GM12878 (cell line): ENCODE measurements around the gene SLC8B1. TPM values are rescaled to one million over a fixed set of nuclear protein-coding genes. Genes with fewer than 3 reads are reported as not detected.
A peak's percentile ranks its signal among the peaks of the same experiment; 100 is the strongest.

ENCODE experiments used
- ATAC-seq: fragments of 200-7000 bp; cut with Tn5 transposase; 3 replicates; pipeline ENCODE4 v1.9.1; 2020; ENCODE audit warnings: mild to moderate bottlenecking, moderate library complexity
- BruUV-seq: library from RNA; stranded (reverse); fragments of 400-500 nt; replicated peaks from 2 replicates; lab custom pipeline; 2021; lab: Mats Ljungman, UMichigan
- CTCF ChIA-PET: fragments of 300-600 bp; sonication (Branson Sonifier 250); formaldehyde crosslinking; extraction: SDS; loops from one replicate; lab custom pipeline; 2021; ENCODE audit warnings: inconsistent platforms; lab: Yijun Ruan, JAX
- POLR2A ChIA-PET: fragments of 350-600 bp; formaldehyde crosslinking; extraction: SDS; loops from one replicate; lab custom pipeline; 2021; ENCODE audit warnings: inconsistent platforms; lab: Charles Lee
- RAD21 ChIA-PET: fragments of 300-600 bp; sonication (Branson Sonifier 250); formaldehyde crosslinking; loops from one replicate; lab custom pipeline; 2023; ENCODE audit warnings: antibody characterized with exemption; ENCODE audit not compliant: unreplicated experiment; lab: Charles Lee
- SMC1A ChIA-PET: fragments of 300-600 bp; sonication (Branson Sonifier 250); formaldehyde crosslinking; loops from one replicate; lab custom pipeline; 2023; ENCODE audit not compliant: unreplicated experiment, uncharacterized antibody; lab: Charles Lee
- DNase-seq: peaks from one replicate; pipeline ENCODE4 v3.0.0-alpha.2; 2011; ENCODE audit warnings: low read depth, low spot score
- FAIRE-seq: peaks from 3 replicates; lab custom pipeline; 2011; peaks lifted over from hg19 to GRCh38; lab: Jason Lieb, UNC
- H2AFZ ChIP-seq: 2 replicates; pipeline ENCODE4 v1.6.0; 2011; ENCODE audit warnings: low read depth, low read length, control low read depth; ENCODE audit not compliant: control insufficient read depth
- H3K27ac ChIP-seq: 2 replicates; pipeline ENCODE4 v1.5.1; 2011; ENCODE audit warnings: control low read depth; ENCODE audit not compliant: control insufficient read depth, insufficient read depth
- H3K27me3 ChIP-seq, 2 experiments: replicated peaks in 1 of 2; 2 replicates each; pipeline versions ENCODE4 v1.6.0 to v1.6.1; 2011; ENCODE audit warnings: low read length in 1 of 2; ENCODE audit not compliant: control insufficient read depth in 2 of 2, insufficient read depth in 2 of 2
- H3K36me3 ChIP-seq, 2 experiments: 2 replicates each; pipeline ENCODE4 v1.5.1; 2011; ENCODE audit warnings: low read length in 1 of 2; ENCODE audit not compliant: control insufficient read depth in 2 of 2, insufficient read depth in 2 of 2
- H3K4me1 ChIP-seq: 2 replicates; pipeline ENCODE4 v1.6.1; 2011; ENCODE audit warnings: mild to moderate bottlenecking, low read length, moderate library complexity, mixed read lengths; ENCODE audit not compliant: control insufficient read depth, insufficient read depth
- H3K4me2 ChIP-seq: 2 replicates; pipeline ENCODE4 v1.6.0; 2011; ENCODE audit warnings: control low read depth; ENCODE audit not compliant: control insufficient read depth, insufficient read depth
- H3K4me3 ChIP-seq: fragments of 200-600 bp; sonication (generic); 2 replicates; pipeline ENCODE4 v1.5.1; 2016
- H3K79me2 ChIP-seq: 2 replicates; pipeline ENCODE4 v1.6.0; 2011; ENCODE audit warnings: low read length; ENCODE audit not compliant: control insufficient read depth, insufficient read depth
- H3K9ac ChIP-seq: 2 replicates; pipeline ENCODE4 v1.8.0; 2011; ENCODE audit warnings: low read length, control low read depth, mixed read lengths; ENCODE audit not compliant: control insufficient read depth, insufficient read depth
- H3K9me3 ChIP-seq: replicated peaks from 3 replicates; pipeline ENCODE4 v1.5.1; 2011; ENCODE audit warnings: mild to moderate bottlenecking, low read length; ENCODE audit not compliant: control insufficient read depth, insufficient read depth
- H4K20me1 ChIP-seq: 2 replicates; pipeline ENCODE4 v1.6.0; 2011; ENCODE audit not compliant: control insufficient read depth, insufficient read depth
- ETV6 ChIP-seq, 2 experiments: fragments of 450-650 bp in 1 of 2; IDR thresholded peaks in 1 of 2; conservative IDR thresholded peaks in 1 of 2; 2 replicates each; pipeline ENCODE4 v1.6.1; 2014; ENCODE audit warnings: antibody characterized with exemption in 1 of 2, borderline replicate concordance in 1 of 2, low read depth in 1 of 2, mild to moderate bottlenecking in 1 of 2, moderate library complexity in 1 of 2
- HDGF ChIP-seq: fragments of 450-650 bp; IDR thresholded peaks from 2 replicates; pipeline ENCODE4 v1.6.1; 2016; ENCODE audit warnings: antibody characterized with exemption
- MTA2 ChIP-seq: fragments of 450-650 bp; IDR thresholded peaks from 2 replicates; pipeline ENCODE4 v1.6.1; 2016; ENCODE audit warnings: low read depth, mild to moderate bottlenecking, moderate library complexity
- MXI1 ChIP-seq: fragments of 150-350 bp; IDR thresholded peaks from 2 replicates; pipeline ENCODE4 v1.6.1; 2011; ENCODE audit warnings: low read depth, mild to moderate bottlenecking, inconsistent platforms, low read length, improper control_type of control experiment
- NFYB ChIP-seq: IDR thresholded peaks from 2 replicates; pipeline ENCODE4 v1.6.1; 2011; ENCODE audit warnings: low read depth, mild to moderate bottlenecking, low read length, improper control_type of control experiment, moderate library complexity; ENCODE audit not compliant: insufficient read depth
- RBBP5 ChIP-seq: fragments of 200-600 bp; sonication (generic); conservative IDR thresholded peaks from 2 replicates; pipeline ENCODE4 v1.6.1; 2016
- RELA ChIP-seq: fragments of 450-650 bp; IDR thresholded peaks from 2 replicates; pipeline ENCODE4 v1.8.0; 2014; ENCODE audit warnings: borderline replicate concordance; ENCODE audit not compliant: partially characterized antibody
- STAT3 ChIP-seq: IDR thresholded peaks from 2 replicates; pipeline ENCODE4 v1.6.1; 2011; ENCODE audit warnings: low read depth, low read length, improper control_type of control experiment
- YY1 ChIP-seq: IDR thresholded peaks from 2 replicates; pipeline ENCODE4 v1.6.1; 2011; ENCODE audit warnings: low read depth, mild to moderate bottlenecking, low read length
- ZNF622 ChIP-seq: fragments of 450-650 bp; IDR thresholded peaks from 2 replicates; pipeline ENCODE4 v1.6.1; 2017; ENCODE audit warnings: mild to moderate bottlenecking, inconsistent platforms
- WGBS: methylation state at CpG from one replicate; pipeline ENCODE4 v1.1.6; 2016; ENCODE audit warnings: low lambda C conversion rate; ENCODE audit not compliant: insufficient replicate concordance, insufficient coverage; ENCODE audit errors: missing lambda C conversion rate; 5-methylcytosine and 5-hydroxymethylcytosine counted together
- in situ Hi-C: fragments of 300-500 bp; cut with MboI; formaldehyde crosslinking; loops from 9 replicates; pipeline ENCODE4 v1.14.3; 2018; ENCODE audit warnings: mixed read lengths
- intact Hi-C: fragments of 100-400 bp; cut with micrococcal nuclease; formaldehyde crosslinking; loops from one replicate; pipeline ENCODE4 v1.14.2; 2022; ENCODE audit not compliant: unreplicated experiment
- polyA plus RNA-seq, 11 experiments: library from polyadenylated mRNA; depleted of rRNA in 4 of 11; unstranded in 6 of 11; stranded (reverse) in 5 of 11; fragments of >200 nt; fragmentation: Nextera tagmentation in 4 of 11; fragmentation: Illumina TruSeq in 1 of 11; extraction: Ambion mirVana in 4 of 11; extraction: Trizol in 1 of 11; gene quantifications; 1 replicate in 1 of 11; 2 replicates in 10 of 11; pipeline versions ENCODE4 v1.2.1 to v1.2.3, GENCODE V29; 2011 to 2016; ENCODE audit warnings: inconsistent platforms in 2 of 11, missing spikeins in 2 of 11, low read depth in 1 of 11
- total RNA-seq, 4 experiments: library from RNA; depleted of rRNA in 3 of 4; stranded (reverse); fragments of >200 nt in 3 of 4; fragmentation: Illumina TruSeq in 1 of 4; extraction: Trizol in 1 of 4; gene quantifications; 2 replicates each; pipeline versions ENCODE4 v1.2.1 to v1.2.3, GENCODE V29; 2013 to 2021
- TF ChIP-seq, protein P1 (sequence below): fragments of 450-650 bp; IDR thresholded peaks from 2 replicates; pipeline ENCODE4 v1.6.1; 2018; ENCODE audit warnings: mild to moderate bottlenecking, low read depth, moderate library complexity; ENCODE audit not compliant: partially characterized antibody
- TF ChIP-seq, protein P2 (sequence below): fragments of 450-650 bp; IDR thresholded peaks from 2 replicates; pipeline ENCODE4 v1.6.1; 2016; ENCODE audit warnings: mild to moderate bottlenecking

SLC8B1 gene
- total and polyA plus RNA-seq, 10 of the 15 experiments (the other 5 are each of a cell fraction or from before 2014, with no cell fraction given), result 0.18 to 12.3 (median 6.8) TPM

DNA sequence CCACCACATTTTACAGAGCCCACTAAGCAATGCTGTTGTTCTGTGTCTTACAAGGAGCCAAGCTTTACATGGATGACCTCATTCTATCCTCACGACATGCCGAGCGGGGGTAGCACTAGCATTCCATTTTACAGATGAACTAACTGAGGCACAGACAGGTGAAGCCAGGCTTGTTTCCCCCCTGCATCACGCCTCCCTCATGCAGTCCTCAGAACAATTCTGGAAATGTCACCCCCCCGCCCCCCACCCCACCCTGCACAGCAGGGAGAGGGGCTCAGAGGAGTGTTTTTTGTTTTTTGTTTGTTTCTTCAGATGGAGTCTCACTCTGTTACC lies 1.5 kb downstream of the SLC8B1 start:
- no peak for DNase-seq
- no peak for ATAC-seq
- peak overlapping the region; percentile 74; the same call in 1 of the 2 replicates for H3K4me3 ChIP-seq
- H3K79me2 ChIP-seq, result no peaks in the 10 kb centered on the region; the same call in 1 of the 2 replicates
- no peak for TF ChIP-seq STAT3
- no peak for TF ChIP-seq MXI1
- TF ChIP-seq ETV6 (conservative IDR thresholded peaks at IDR 0.05 in 1 of 2, IDR thresholded peaks at IDR 0.05 in 1 of 2; ENCODE audit: borderline replicate concordance in 1 of 2, low read depth in 1 of 2), result no peak
- no peaks in the 10 kb centered on the region for H3K4me1 ChIP-seq
- H2AFZ ChIP-seq, result no peak overlapping the region
- no TSS peak for BruUV-seq
- ChIA-PET RAD21 (no interaction called here), POLR2A (interaction anchor here (1.0 to 1.7 kb wide), 2 partner anchors 9 to 30 kb away, joined by 3 to 6 read pairs; no protein-coding TSS in a partner anchor), CTCF (interaction anchor here (0.8 to 1.7 kb wide), 2 partner anchors 14 to 102 kb away, joined by 3 read pairs; no protein-coding TSS in a partner anchor), SMC1A (no interaction called here)
- in situ Hi-C loops (no loop called here), intact Hi-C loops (no loop called here)
- no peaks in the 10 kb centered on the region for H3K9me3 ChIP-seq
- no peak overlapping the region for H3K27ac ChIP-seq
- FAIRE-seq, result no peak
- WGBS, result 85% methylated on average over 5 of the region's 5 CpGs
- H3K9ac ChIP-seq, result no peak overlapping the region
- H3K4me2 ChIP-seq, result peak overlapping the region; percentile 12
- no peaks in the 10 kb centered on the region for H3K27me3 ChIP-seq
- no peaks in the 10 kb centered on the region; a peak in 1 of 4 replicates for H3K36me3 ChIP-seq
- H4K20me1 ChIP-seq, result no peaks in the 10 kb centered on the region

DNA sequence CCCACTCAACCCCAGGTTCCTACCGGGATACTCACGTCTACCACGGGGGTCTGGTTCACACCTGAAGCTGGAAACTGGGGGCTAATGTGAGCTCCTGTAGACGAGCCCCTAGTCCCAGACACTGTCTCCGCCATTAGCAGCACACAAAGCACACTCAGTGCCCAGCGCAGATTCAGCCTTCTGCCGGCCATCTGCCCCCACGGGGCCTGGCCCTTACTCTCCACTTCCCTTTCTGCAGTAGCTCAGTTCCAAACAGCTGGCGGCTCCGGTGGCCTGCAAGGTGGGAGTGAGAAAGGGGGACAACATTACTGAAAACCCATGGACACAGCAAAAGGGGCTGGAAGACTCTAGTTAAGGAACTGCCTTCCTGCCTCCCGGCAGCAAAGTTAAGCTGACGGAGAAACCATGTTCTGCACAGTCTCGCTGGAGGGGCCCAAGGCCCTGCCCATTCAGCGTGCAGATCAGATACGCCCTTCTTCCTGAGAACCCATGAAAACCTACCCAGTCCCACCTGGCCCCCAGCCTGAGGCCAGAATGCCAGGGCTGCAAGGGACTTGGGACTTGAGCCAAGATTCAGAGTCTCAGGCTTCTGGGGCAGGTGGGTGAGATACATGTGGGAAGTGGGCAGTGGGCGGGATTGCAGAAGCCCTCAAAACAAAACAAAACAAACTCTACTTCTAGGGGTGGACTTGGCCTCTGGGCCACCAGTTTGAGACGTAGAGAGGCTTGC lies 2.1 kb downstream of the SLC8B1 start:
- no peaks in the 10 kb centered on the region; the same call in 1 of the 2 replicates for H3K79me2 ChIP-seq
- ChIA-PET POLR2A (interaction anchor here (0.6 to 1.7 kb wide), 3 partner anchors 9 to 31 kb away, joined by 3 to 6 read pairs (median 3); no protein-coding TSS in a partner anchor), SMC1A (interaction anchor here (1.5 kb wide), 1 partner anchor 21 kb away, joined by 4 read pairs; no protein-coding TSS in a partner anchor), RAD21 (no interaction called here), CTCF (interaction anchor here (0.8 to 1.7 kb wide), 2 partner anchors 13 to 102 kb away, joined by 3 read pairs; no protein-coding TSS in a partner anchor)
- DNase-seq, result no peak
- peak overlapping the region; percentile 12 for H3K4me2 ChIP-seq
- WGBS, result 89% methylated on average over 17 of the region's 17 CpGs
- H3K4me3 ChIP-seq, result peak overlapping the region; percentile 74; the same call in 1 of the 2 replicates
- H3K36me3 ChIP-seq, result no peaks in the 10 kb centered on the region; a peak in 1 of 4 replicates
- intact Hi-C loops (no loop called here), in situ Hi-C loops (no loop called here)
- no peaks in the 10 kb centered on the region for H3K27me3 ChIP-seq
- no peak overlapping the region for H3K27ac ChIP-seq
- BruUV-seq, result no TSS peak
- no peak for FAIRE-seq
- no peaks in the 10 kb centered on the region for H4K20me1 ChIP-seq
- no peaks in the 10 kb centered on the region for H3K9me3 ChIP-seq
- H3K4me1 ChIP-seq, result no peaks in the 10 kb centered on the region
- no peak overlapping the region for H3K9ac ChIP-seq
- no peak for ATAC-seq
- H2AFZ ChIP-seq, result no peak overlapping the region
- no peak for TF ChIP-seq RELA
- TF ChIP-seq, protein P1, sequence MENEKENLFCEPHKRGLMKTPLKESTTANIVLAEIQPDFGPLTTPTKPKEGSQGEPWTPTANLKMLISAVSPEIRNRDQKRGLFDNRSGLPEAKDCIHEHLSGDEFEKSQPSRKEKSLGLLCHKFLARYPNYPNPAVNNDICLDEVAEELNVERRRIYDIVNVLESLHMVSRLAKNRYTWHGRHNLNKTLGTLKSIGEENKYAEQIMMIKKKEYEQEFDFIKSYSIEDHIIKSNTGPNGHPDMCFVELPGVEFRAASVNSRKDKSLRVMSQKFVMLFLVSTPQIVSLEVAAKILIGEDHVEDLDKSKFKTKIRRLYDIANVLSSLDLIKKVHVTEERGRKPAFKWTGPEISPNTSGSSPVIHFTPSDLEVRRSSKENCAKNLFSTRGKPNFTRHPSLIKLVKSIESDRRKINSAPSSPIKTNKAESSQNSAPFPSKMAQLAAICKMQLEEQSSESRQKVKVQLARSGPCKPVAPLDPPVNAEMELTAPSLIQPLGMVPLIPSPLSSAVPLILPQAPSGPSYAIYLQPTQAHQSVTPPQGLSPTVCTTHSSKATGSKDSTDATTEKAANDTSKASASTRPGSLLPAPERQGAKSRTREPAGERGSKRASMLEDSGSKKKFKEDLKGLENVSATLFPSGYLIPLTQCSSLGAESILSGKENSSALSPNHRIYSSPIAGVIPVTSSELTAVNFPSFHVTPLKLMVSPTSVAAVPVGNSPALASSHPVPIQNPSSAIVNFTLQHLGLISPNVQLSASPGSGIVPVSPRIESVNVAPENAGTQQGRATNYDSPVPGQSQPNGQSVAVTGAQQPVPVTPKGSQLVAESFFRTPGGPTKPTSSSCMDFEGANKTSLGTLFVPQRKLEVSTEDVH, result no peak
- TF ChIP-seq YY1, result no peak
- TF ChIP-seq, protein P2, sequence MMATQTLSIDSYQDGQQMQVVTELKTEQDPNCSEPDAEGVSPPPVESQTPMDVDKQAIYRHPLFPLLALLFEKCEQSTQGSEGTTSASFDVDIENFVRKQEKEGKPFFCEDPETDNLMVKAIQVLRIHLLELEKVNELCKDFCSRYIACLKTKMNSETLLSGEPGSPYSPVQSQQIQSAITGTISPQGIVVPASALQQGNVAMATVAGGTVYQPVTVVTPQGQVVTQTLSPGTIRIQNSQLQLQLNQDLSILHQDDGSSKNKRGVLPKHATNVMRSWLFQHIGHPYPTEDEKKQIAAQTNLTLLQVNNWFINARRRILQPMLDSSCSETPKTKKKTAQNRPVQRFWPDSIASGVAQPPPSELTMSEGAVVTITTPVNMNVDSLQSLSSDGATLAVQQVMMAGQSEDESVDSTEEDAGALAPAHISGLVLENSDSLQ, result no peak
- no peak for TF ChIP-seq RBBP5
- TF ChIP-seq HDGF, result no peak
- no peak for TF ChIP-seq ZNF622
- TF ChIP-seq NFYB, result no peak
- TF ChIP-seq MTA2, result no peak
